Astrocyte (in vitro differentiated cells and primary cell): ENCODE measurements around the gene PTRH1.

Experiments used
- EZH2 ChIP-seq: IDR thresholded peaks from 2 replicates; pipeline ENCODE4 v1.6.1; 2012; ENCODE audit warnings: mild to moderate bottlenecking, low read length, inconsistent platforms; ENCODE audit not compliant: insufficient read depth
- TF ChIP-seq, protein P1 (sequence below): IDR thresholded peaks from 2 replicates; pipeline ENCODE4 v1.5.1; 2011; ENCODE audit warnings: low read depth, mild to moderate bottlenecking, inconsistent platforms, low read length, moderate library complexity; ENCODE audit not compliant: insufficient read depth

DNA sequence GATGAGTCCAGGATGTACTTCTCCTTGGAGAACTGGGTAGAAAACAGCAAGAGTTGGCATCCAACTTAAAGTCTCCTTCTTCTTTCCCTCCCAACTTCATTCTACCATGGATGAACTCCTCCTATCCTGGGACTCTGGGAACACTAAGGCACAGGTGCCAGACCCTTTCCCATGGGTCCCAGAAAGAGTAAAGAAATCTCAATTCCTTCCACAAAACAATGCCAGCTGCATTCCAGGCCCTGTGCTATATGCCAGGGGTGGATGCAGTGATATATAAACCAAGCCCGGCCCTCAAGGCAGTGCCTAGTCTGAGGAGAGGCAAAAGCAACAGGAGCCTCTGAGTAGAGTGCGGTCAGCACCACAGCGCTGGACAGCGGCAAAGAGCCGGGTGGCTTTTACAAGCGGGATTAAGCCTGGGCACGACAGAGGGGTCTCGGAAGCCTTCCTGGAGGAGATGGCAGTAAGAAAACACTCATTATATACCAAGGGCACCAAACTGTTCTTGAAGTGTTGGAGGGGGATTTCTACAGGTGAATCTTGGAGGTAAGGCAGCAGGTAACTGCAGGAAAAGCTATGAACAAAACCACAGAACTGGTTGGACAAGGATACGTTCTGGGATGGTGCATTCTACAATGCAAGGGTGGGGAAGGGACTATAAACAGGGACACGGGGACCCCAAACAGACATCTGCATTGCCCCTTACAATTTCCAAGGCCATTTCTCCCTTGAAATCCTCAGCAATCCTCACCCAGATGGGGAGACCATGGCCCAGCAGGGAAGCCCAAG is 36.0 kb upstream of the PTRH1 start:
- TF ChIP-seq, protein P1, sequence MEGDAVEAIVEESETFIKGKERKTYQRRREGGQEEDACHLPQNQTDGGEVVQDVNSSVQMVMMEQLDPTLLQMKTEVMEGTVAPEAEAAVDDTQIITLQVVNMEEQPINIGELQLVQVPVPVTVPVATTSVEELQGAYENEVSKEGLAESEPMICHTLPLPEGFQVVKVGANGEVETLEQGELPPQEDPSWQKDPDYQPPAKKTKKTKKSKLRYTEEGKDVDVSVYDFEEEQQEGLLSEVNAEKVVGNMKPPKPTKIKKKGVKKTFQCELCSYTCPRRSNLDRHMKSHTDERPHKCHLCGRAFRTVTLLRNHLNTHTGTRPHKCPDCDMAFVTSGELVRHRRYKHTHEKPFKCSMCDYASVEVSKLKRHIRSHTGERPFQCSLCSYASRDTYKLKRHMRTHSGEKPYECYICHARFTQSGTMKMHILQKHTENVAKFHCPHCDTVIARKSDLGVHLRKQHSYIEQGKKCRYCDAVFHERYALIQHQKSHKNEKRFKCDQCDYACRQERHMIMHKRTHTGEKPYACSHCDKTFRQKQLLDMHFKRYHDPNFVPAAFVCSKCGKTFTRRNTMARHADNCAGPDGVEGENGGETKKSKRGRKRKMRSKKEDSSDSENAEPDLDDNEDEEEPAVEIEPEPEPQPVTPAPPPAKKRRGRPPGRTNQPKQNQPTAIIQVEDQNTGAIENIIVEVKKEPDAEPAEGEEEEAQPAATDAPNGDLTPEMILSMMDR, result no peak
- TF ChIP-seq EZH2, result no peak
